Lung (tissue), 12 donors: ENCODE results near the gene OXER1. TPM values are rescaled to one million over a fixed set of nuclear protein-coding genes. Genes with fewer than 3 reads are reported as not detected.

Source experiments
- ATAC-seq: fragments of 200-7000 bp; cut with Tn5 transposase; one replicate; pipeline ENCODE4 v1.9.1; 2020; ENCODE audit warnings: moderate number of reproducible peaks; ENCODE audit not compliant: insufficient read depth, low FRiP score
- DNase-seq, 3 donors: peaks; one replicate each; pipeline ENCODE4 v3.0.0-alpha.2; 2013 to 2017
- H3K27ac ChIP-seq, 2 donors: one replicate each; pipeline ENCODE4 v1.5.1; 2013; ENCODE audit warnings: mild to moderate bottlenecking in 2 of 2, moderate library complexity in 2 of 2, control low read depth in 1 of 2, inconsistent platforms in 1 of 2, low read depth in 1 of 2, low read length in 1 of 2
- H3K27me3 ChIP-seq, 3 donors: one replicate each; pipeline ENCODE4 v1.5.1; 2013; ENCODE audit warnings: low read length in 2 of 3; ENCODE audit not compliant: control insufficient read depth in 3 of 3, insufficient read depth in 3 of 3
- H3K36me3 ChIP-seq, 4 donors: one replicate each; pipeline ENCODE4 v1.5.1; 2013; ENCODE audit warnings: low read length in 4 of 4, mild to moderate bottlenecking in 1 of 4, moderate library complexity in 1 of 4; ENCODE audit not compliant: control insufficient read depth in 4 of 4, insufficient read depth in 4 of 4
- H3K4me1 ChIP-seq, 5 donors: one replicate each; pipeline ENCODE4 v1.5.1; 2013; ENCODE audit warnings: low read length in 5 of 5, mild to moderate bottlenecking in 2 of 5, moderate library complexity in 1 of 5; ENCODE audit not compliant: control insufficient read depth in 5 of 5, insufficient read depth in 5 of 5
- H3K4me3 ChIP-seq: one replicate; pipeline ENCODE4 v1.5.1; 2013; ENCODE audit warnings: mild to moderate bottlenecking, control low read depth, moderate library complexity
- H3K9ac ChIP-seq, 2 donors: one replicate each; pipeline ENCODE4 v1.5.1; 2013; ENCODE audit warnings: low read length in 2 of 2, control low read depth in 1 of 2; ENCODE audit not compliant: insufficient read depth in 1 of 2
- H3K9me3 ChIP-seq, 4 donors: one replicate each; pipeline ENCODE4 v1.5.1; 2013; ENCODE audit warnings: low read length in 3 of 4, mild to moderate bottlenecking in 1 of 4, moderate library complexity in 1 of 4; ENCODE audit not compliant: control insufficient read depth in 4 of 4, insufficient read depth in 3 of 4
- WGBS, 2 donors: extraction: QIAGEN DNeasy Blood & Tissue Kit; methylation state at CpG; one replicate each; pipeline ENCODE4 v1.1.7; 2013; 5-methylcytosine and 5-hydroxymethylcytosine counted together
- polyA plus RNA-seq, 2 donors: library from polyadenylated mRNA; stranded (reverse); fragments of 200-250 nt; gene quantifications; one replicate each; pipeline ENCODE4 v1.2.1, GENCODE V29; 2013
- total RNA-seq, 2 donors: library from RNA; depleted of rRNA in 1 of 2; stranded (reverse); fragments of >200 nt in 1 of 2; gene quantifications; one replicate each; pipeline ENCODE4 v1.2.1, GENCODE V29; 2014 to 2021
- TF ChIP-seq, protein P1 (sequence below): IDR thresholded peaks from 2 replicates; pipeline ENCODE4 v1.5.1; 2012; ENCODE audit warnings: mild to moderate bottlenecking; ENCODE audit errors: control extremely low read depth, extremely low read depth
- donor health status: control.
- donor health status: control.
- donor health status: Bipolar disorder and iron deficiency.
- donor health status: healthy.
- donor health status: DM: yes; HTN: yes; CAD: no.

The OXER1 gene
- total and polyA plus RNA-seq, 4 donors: 0.59 to 2.1 (median 1.6) TPM

DNA sequence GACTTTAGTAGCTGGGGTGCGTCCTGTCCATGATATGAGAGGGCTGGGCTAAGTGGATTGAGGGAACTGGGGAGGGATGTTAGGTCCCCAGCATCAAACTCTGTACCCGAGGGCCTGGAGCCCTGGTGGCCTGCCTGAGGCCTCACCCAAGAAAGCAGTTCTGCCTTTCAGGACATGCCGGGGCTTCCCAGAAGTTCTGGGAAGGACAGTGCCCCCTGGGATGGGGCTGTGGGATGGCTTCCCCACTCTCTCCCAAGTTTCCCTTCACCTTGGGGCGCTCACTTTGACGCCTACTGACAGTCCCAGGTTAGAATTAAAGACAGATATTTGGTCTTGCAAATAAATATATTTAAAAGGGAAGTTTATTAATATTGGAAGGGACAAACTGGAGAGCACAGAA lies 1.8 kb downstream of the OXER1 start:
- Histone ChIP-seq H3K9me3 (no peaks in the 10 kb centered on the region), H3K27ac (no peak overlapping the region), H3K27me3 (no peaks in the 10 kb centered on the region), H3K36me3 (peaks cover 0 to 7% (median 2%) of the 10 kb centered on the region in 4 donors), H3K9ac (no peak overlapping the region), H3K4me3 (no peak overlapping the region), H3K4me1 (peaks cover 0 to 3% (median 0%) of the 10 kb centered on the region in 5 donors)
- TF ChIP-seq, protein P1, sequence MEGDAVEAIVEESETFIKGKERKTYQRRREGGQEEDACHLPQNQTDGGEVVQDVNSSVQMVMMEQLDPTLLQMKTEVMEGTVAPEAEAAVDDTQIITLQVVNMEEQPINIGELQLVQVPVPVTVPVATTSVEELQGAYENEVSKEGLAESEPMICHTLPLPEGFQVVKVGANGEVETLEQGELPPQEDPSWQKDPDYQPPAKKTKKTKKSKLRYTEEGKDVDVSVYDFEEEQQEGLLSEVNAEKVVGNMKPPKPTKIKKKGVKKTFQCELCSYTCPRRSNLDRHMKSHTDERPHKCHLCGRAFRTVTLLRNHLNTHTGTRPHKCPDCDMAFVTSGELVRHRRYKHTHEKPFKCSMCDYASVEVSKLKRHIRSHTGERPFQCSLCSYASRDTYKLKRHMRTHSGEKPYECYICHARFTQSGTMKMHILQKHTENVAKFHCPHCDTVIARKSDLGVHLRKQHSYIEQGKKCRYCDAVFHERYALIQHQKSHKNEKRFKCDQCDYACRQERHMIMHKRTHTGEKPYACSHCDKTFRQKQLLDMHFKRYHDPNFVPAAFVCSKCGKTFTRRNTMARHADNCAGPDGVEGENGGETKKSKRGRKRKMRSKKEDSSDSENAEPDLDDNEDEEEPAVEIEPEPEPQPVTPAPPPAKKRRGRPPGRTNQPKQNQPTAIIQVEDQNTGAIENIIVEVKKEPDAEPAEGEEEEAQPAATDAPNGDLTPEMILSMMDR: no peak
- DNase-seq (no peak), ATAC-seq (no peak)
- 97 to 99% methylated on average over 5 of the region's 5 CpGs for WGBS, 2 donors

DNA sequence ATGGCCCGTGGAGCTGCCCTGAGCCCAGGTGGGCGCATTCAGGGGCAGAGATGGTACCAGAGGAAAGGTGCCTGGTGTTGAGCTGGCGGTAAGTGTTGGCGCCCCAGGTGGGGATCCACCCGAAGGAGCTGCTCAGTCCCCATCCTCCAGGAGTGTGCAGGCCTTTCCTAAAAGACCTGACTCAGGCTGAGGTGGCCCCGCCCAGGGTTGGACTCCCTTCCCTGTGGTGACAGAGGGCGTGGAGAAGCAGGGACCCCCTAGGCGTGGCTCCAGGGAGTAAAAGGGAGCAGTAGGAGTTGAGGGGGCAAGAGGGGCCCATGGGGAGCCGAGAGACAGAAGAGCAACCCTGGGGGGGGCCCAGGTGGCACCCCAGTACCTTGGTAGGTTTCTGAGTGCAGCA lies 2.4 kb downstream of the OXER1 start:
- Histone ChIP-seq H3K9ac (no peak overlapping the region), H3K4me1 (peaks cover 0 to 3% (median 0%) of the 10 kb centered on the region in 5 donors), H3K4me3 (no peak overlapping the region), H3K36me3 (peaks cover 0 to 7% (median 2%) of the 10 kb centered on the region in 4 donors), H3K27me3 (no peaks in the 10 kb centered on the region), H3K27ac (no peak overlapping the region), H3K9me3 (no peaks in the 10 kb centered on the region)
- TF ChIP-seq, protein P1: no peak
- no peak for DNase-seq
- ATAC-seq: no peak
- 91 to 93% methylated on average over 9 of the region's 9 CpGs for WGBS, 2 donors

DNA sequence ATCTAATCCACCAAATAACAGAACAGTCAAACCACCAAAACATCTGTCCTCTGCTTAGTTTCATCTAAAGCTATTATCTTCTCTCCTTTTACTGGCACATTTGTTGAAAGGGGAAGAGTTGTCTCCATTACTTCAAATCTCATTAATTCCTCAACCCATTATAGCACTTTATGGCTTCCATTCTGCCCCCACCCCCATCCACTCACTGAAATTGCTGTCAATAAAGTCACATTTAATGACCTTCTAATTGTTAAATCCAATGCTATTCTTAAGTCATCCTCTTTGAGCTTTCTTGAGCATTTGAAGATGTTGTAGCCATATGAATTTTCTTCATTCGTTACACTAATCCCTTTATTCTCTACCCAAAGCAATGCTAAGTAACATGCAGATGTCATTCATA lies 5.2 kb downstream of the OXER1 start:
- Histone ChIP-seq H3K4me3 (no peak overlapping the region), H3K9me3 (no peaks in the 10 kb centered on the region), H3K36me3 (peaks cover 0 to 7% (median 6%) of the 10 kb centered on the region in 4 donors), H3K4me1 (peaks cover 0 to 3% (median 0%) of the 10 kb centered on the region in 5 donors), H3K9ac (no peak overlapping the region), H3K27ac (no peak overlapping the region), H3K27me3 (no peaks in the 10 kb centered on the region)
- ATAC-seq: no peak
- WGBS, 2 donors: 94 to 95% methylated on average over 1 of the region's 1 CpG
- TF ChIP-seq, protein P1: no peak
- no peak for DNase-seq

DNA sequence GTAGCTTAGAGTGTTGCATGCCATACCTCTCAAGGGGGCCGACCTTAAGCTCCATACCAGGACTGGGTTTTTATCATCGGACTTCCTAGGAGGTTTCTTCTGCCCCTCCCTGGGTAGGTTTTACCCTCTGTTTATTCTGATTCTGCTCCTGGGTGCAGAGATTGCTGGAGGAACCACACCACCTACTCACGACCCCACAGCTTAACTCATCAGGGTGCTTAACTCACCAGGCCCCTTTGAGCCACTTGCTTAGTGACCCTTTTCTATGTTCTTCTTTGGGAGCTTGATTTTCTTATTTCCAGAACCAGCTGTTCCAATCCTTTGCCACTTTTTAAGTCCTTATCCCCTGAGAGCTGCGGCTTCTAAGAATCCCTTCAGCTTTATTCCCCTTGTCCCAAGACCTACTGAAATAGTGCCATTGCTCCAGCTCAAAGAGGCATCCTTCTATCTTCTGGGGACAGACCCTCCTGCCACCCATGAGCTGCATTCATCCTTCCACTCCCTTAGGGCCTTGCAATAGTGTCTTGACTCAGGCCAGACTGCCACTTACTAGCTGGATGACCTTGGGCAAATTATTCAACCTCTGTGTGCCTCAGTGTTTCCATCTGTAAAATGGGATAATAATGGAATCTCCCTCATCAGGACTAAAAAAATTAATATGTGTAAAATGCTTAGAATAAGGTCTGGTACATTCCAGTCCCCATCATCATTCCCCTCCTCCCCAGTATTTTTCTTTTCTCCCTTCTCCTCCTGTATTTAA lies 5.8 kb downstream of the OXER1 start:
- Histone ChIP-seq H3K27me3 (no peaks in the 10 kb centered on the region), H3K9ac (no peak overlapping the region), H3K27ac (no peak overlapping the region), H3K4me1 (peaks cover 0 to 2% (median 0%) of the 10 kb centered on the region in 5 donors), H3K4me3 (no peak overlapping the region), H3K9me3 (no peaks in the 10 kb centered on the region), H3K36me3 (peaks cover 0 to 12% (median 7%) of the 10 kb centered on the region in 4 donors)
- no peak for ATAC-seq
- WGBS, 2 donors: 82 to 93% methylated on average over 4 of the region's 4 CpGs
- DNase-seq: no peak
- TF ChIP-seq, protein P1: no peak
